Right hindlimb (tissue), 1 donor: ENCODE data around the gene SASH3.
"Not testable (repeated sequence)": the region's sequence is repeated elsewhere in the genome, so short reads cannot be mapped to it uniquely, and the experiment has no call there.

Experiments used
- DNase-seq: peaks from one replicate; pipeline ENCODE4 v3.0.0-alpha.2; 2018

Gene SASH3

GRCh38 chrX:129779747-129780146 is at the start of gene SASH3:
Gene SASH3, plus strand, starts transcription at chrX:129779949. Its CDS starts 149 bp downstream, at chrX:129780098.
- DNase-seq = no peak

- no peak for DNase-seq
These were observed 48.5 kb upstream of the SASH3 start for GRCh38 chrX:129731228-129731627.

GRCh38 chrX:129732857-129733256 is 46.9 kb upstream of the SASH3 start:
- no peak for DNase-seq

GRCh38 chrX:129733335-129733734 is 46.4 kb upstream of the SASH3 start:
- no peak for DNase-seq

- no peak for DNase-seq
These were observed 43.3 kb upstream of the SASH3 start for GRCh38 chrX:129736491-129736890.

GRCh38 chrX:129737916-129738315 is 41.8 kb upstream of the SASH3 start:
- no peak for DNase-seq

- DNase-seq = peak; percentile 80
These were observed 41.1 kb upstream of the SASH3 start, which contains the start of gene XPNPEP2 for GRCh38 chrX:129738466-129739308. Gene XPNPEP2, plus strand, starts transcription at chrX:129738979. Its CDS starts 235 bp downstream, at chrX:129739214.

GRCh38 chrX:129739578-129739977 is 40.2 kb upstream of the SASH3 start:
- no peak for DNase-seq

- DNase-seq = no peak
These were observed 37.6 kb upstream of the SASH3 start for GRCh38 chrX:129741880-129742758.

- DNase-seq = not testable (repeated sequence)
These were observed 37.0 kb upstream of the SASH3 start for GRCh38 chrX:129742759-129743152.

- no peak for DNase-seq
These were observed 35.9 kb upstream of the SASH3 start for GRCh38 chrX:129743821-129744220.

- DNase-seq = no peak
These were observed 34.9 kb upstream of the SASH3 start for GRCh38 chrX:129744861-129745321.

- no peak for DNase-seq
These were observed 32.9 kb upstream of the SASH3 start for GRCh38 chrX:129746557-129747470.

GRCh38 chrX:129747533-129747932 is 32.2 kb upstream of the SASH3 start:
- DNase-seq = no peak

- peak; percentile 50 for DNase-seq
These were observed 31.4 kb upstream of the SASH3 start for GRCh38 chrX:129748305-129748704.

- DNase-seq = no peak
These were observed 30.7 kb upstream of the SASH3 start for GRCh38 chrX:129749069-129749468.

- no peak for DNase-seq
These were observed 28.8 kb upstream of the SASH3 start for GRCh38 chrX:129750971-129751370.

GRCh38 chrX:129754056-129755024 is 25.4 kb upstream of the SASH3 start:
- no peak for DNase-seq

- DNase-seq = no peak
These were observed 23.7 kb upstream of the SASH3 start for GRCh38 chrX:129755779-129756650.

GRCh38 chrX:129759576-129760061 is 20.1 kb upstream of the SASH3 start:
- peak; percentile 48 for DNase-seq
